ENCODE results near the gene DNASE1. TPM values are rescaled to one million over a fixed set of nuclear protein-coding genes. Genes with fewer than 3 reads are reported as not detected.

The DNASE1 gene
- total RNA-seq, 2 donors from 2014 or later, result 19.1 to 25.5 TPM

DNA sequence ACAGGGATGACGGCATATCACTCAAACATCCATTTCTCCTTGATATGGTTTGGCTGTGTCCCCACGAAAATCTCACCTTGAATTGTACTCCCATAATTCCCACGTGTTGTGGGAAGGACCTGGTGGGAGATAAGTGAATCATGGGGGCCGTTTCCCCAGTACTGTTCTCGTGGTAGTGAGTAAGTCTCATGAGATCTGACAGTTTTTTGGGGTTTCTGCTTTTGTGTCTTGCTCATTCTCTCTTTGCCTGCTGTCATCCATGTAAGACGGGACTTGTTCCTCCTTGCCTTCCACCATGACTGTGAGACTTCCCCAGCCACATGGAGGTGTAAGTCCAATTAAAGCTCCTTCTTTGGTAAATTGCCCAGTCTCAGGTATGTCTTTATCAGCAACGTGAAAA is 32.5 kb downstream of the DNASE1 start:
- no peaks in the 10 kb centered on the region for H3K9me3 Mint-ChIP-seq
- ATAC-seq (no peak), DNase-seq (ENCODE audit: low spot score) (peak; percentile 12)
- H3K27me3 Mint-ChIP-seq, result no peaks in the 10 kb centered on the region
- H3K4me3 Mint-ChIP-seq, result no peak overlapping the region
- H3K4me1 Mint-ChIP-seq (ENCODE audit: low read depth in 2 of 2), result peaks cover 7 to 8% of the 10 kb centered on the region in 2 donors
- H3K27ac Mint-ChIP-seq, result no peak overlapping the region
- peaks cover 5% of the 10 kb centered on the region for H3K36me3 Mint-ChIP-seq

DNA sequence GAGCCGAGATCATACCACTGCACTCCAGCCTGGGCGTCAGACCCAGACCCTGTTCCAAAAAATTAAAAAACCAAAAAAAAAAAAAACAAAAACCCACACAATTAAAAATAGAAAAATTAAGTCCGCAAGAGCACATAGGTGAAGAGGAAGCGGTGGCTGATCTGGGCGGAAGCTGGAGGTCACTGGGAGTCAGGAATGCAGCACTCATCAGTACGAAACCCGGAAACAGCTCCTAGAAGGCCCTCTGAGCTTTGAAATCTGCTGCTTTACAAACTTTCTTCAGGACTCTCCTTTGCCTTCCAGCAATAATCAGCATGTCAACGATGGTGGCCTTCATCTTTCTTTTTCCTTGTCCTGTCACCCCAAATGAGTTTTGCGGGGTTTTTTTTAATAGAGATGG is 33.3 kb downstream of the DNASE1 start:
- ATAC-seq, result no peak
- Mint-ChIP-seq H3K27ac (no peak overlapping the region), H3K4me1 (ENCODE audit: low read depth in 2 of 2) (peaks cover 7 to 8% of the 10 kb centered on the region in 2 donors), H3K27me3 (no peaks in the 10 kb centered on the region), H3K9me3 (no peaks in the 10 kb centered on the region), H3K36me3 (peaks cover 5% of the 10 kb centered on the region), H3K4me3 (no peak overlapping the region)
- peak; percentile 5 for DNase-seq (ENCODE audit: low spot score)

DNA sequence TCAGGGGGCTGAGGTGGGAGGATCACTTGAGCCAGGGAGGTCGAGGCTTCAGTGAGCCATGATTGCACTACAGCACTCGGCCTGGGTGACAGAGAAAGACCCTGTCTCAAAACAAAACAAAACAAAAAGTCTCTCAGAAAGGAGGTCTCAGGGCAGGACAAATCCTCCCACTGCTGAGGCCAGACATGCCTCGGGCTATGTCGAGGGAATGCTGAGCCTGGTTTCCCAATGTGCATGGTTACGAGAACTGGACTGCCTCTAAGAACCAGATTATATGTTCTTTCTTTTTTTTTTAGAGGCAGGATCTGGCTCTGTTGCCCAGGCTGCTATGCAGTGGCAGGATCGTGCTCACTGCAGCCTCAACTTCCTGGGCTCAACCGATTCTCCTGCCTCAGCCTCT is 35.2 kb downstream of the DNASE1 start:
- no peak overlapping the region for H3K27ac Mint-ChIP-seq
- no peaks in the 10 kb centered on the region for H3K9me3 Mint-ChIP-seq
- H3K4me3 Mint-ChIP-seq, result no peak overlapping the region
- ATAC-seq (no peak), DNase-seq (ENCODE audit: low spot score) (peak; percentile 25)
- H3K4me1 Mint-ChIP-seq (ENCODE audit: low read depth in 2 of 2), result peaks cover 7 to 8% of the 10 kb centered on the region in 2 donors
- H3K36me3 Mint-ChIP-seq, result peaks cover 5% of the 10 kb centered on the region
- no peaks in the 10 kb centered on the region for H3K27me3 Mint-ChIP-seq

DNA sequence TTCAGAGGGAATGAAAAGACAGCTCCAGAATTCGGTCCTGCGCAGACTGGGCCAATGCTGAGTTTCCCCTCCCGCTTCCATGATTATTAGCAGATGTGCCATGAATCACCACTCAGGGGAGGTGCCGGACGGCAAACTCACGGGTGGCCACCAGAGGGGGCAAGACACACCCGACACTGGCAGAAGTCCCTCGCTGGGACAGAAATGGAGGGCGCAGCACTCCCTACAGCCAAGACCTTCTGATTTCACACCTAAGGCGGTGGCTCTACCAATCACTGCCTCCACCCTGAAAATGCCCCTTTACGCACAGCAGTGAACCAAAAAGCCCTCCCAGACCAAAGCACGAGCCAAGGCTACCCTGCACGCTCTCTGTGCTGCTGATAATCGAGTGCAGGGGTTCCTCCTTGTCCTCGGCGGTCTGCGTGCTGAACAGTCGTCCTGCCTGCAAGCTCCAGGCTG is 36.0 kb downstream of the DNASE1 start:
- peak overlapping the region; percentile 71 for H3K4me3 Mint-ChIP-seq
- peaks cover 5% of the 10 kb centered on the region for H3K36me3 Mint-ChIP-seq
- ATAC-seq (peak; percentile 89 to 93), DNase-seq (ENCODE audit: low spot score) (peak; percentile 91)
- no peaks in the 10 kb centered on the region for H3K27me3 Mint-ChIP-seq
- H3K9me3 Mint-ChIP-seq, result no peaks in the 10 kb centered on the region
- H3K27ac Mint-ChIP-seq, result peak overlapping the region; percentile 62 to 83
- H3K4me1 Mint-ChIP-seq (ENCODE audit: low read depth in 2 of 2), result peaks cover 7 to 8% of the 10 kb centered on the region in 2 donors

DNA sequence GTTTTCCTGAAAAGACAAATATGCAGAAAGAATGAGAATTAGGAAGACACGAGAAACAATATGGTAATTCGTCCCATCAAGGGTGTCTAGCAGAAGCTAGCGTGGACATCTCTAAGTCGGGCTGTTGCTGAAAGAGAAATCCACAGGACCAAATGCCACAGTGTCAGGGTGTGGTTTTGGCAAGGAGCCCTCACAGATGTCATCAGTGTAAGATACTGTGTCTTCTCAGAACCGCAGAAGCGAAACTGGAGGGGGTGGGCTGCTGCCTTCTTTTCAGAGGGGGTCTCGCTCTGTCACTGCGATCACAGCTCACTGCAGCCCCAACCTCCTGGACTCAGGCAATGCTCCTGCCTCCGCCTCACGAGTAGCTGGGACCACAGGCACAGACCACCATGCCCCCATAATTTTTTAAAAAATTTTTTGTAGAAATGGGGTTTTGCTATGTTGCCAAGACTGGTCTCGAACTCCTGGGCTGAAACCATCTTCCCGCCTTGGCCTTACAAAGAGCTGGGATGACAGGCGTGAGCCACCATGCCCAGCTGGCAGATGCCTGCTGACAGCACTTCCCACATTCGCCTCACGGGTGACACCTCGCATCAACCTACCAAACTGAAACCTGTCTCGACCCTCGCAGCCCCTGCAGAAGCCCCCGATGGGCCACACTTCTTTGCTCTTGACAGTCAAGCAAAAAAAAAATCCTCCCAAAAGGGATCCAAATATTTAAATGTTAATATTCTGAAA is 36.7 kb downstream of the DNASE1 start:
- Mint-ChIP-seq H3K4me3 (peak overlapping the region; percentile 71), H3K27ac (peak overlapping the region; percentile 62 to 83), H3K27me3 (no peaks in the 10 kb centered on the region), H3K36me3 (peaks cover 5% of the 10 kb centered on the region), H3K4me1 (ENCODE audit: low read depth in 2 of 2) (peaks cover 7 to 8% of the 10 kb centered on the region in 2 donors), H3K9me3 (no peaks in the 10 kb centered on the region)
- ATAC-seq (peak in 1 of 2 donors; percentile 62), DNase-seq (ENCODE audit: low spot score) (peak; percentile 59)

DNA sequence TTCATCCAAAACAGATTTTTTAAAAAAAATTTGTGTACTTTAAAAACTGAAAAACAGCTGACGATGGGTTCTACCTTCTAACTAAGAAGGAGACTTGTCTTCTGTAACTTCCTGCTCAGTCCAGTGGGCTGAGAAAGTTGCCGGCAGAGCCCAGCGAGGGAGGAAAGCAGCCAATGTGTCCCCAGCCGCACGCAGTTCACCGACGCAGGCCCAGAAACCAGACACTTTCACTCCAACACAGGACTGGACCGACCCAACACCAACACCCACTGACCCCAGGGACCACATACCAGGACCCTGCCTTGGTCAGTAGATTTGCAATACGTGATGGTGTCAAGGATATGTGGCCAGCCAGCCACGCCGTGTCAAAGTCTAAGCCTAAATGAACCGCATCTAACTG is 37.3 kb downstream of the DNASE1 start:
- peaks cover 5% of the 10 kb centered on the region for H3K36me3 Mint-ChIP-seq
- H3K4me1 Mint-ChIP-seq (ENCODE audit: low read depth in 2 of 2), result peaks cover 7 to 8% of the 10 kb centered on the region in 2 donors
- H3K9me3 Mint-ChIP-seq, result no peaks in the 10 kb centered on the region
- DNase-seq (ENCODE audit: low spot score) (peak; percentile 12), ATAC-seq (no peak)
- no peak overlapping the region for H3K27ac Mint-ChIP-seq
- no peak overlapping the region for H3K4me3 Mint-ChIP-seq
- no peaks in the 10 kb centered on the region for H3K27me3 Mint-ChIP-seq

DNA sequence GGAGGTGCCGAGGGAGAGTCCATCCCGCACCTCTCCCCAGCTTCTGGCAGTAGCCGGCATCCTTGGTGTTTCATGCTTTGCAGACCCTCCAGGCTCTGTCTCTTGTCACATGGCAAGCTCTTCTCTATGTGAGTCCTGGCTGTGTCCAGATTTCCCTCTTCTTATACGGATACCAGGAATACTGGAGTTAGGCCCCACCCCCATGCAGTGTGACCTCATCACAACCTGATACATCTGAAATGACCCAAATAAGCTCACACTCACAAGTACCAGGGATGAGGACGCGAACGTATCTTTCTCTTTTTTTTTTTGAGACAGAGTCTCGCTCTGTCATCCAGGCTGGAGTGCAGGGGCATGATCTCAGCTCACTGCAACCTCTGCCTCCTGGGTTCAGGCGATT is 39.6 kb downstream of the DNASE1 start:
- H3K27ac Mint-ChIP-seq, result no peak overlapping the region
- no peak for ATAC-seq
- no peaks in the 10 kb centered on the region for H3K9me3 Mint-ChIP-seq

DNA sequence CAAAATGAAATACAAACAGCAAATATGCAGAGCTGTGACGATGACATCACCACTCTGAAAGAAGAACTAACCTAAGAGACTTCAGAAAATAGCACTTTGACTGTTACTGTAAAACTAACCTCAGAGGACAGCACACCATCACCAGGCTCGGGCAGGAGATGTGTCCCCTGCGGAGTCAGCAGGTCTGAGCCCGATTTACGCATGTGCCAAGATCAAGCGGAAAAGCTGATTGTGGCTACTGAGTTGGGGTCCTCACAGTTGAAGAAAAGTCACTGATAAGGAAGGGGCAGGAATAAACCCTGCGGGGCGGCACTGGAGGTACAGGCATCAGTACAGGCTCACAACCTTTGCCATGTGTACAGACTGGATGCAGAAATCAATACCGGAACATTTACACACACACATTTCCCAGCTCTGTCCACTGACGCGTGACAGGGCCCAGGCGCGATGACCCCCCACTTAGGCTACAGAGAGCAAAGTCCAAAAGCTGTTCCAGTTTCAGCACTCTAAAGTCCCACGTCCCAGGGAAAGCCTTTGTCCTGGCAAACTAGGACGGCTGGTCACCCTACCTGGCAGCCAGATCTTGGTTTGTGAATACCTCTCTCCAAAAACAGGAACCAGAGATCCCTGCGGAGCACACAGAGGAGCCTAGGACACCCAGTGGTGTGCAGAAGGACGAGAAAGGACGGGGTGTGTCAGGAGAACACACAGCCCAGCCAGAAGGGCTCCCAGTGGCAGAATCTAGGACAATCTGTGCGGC is 41.3 kb downstream of the DNASE1 start:
- DNase-seq (ENCODE audit: low spot score), result peak; percentile 29
- no peak overlapping the region for H3K27ac Mint-ChIP-seq
- no peaks in the 10 kb centered on the region for H3K36me3 Mint-ChIP-seq
- no peak overlapping the region for H3K4me3 Mint-ChIP-seq
- no peaks in the 10 kb centered on the region for H3K27me3 Mint-ChIP-seq
- H3K4me1 Mint-ChIP-seq (ENCODE audit: low read depth in 2 of 2), result peaks cover 1 to 2% of the 10 kb centered on the region in 2 donors
- ATAC-seq, result no peak
- H3K9me3 Mint-ChIP-seq, result no peaks in the 10 kb centered on the region

More for the DNA sequence above, 39.6 kb downstream of the DNASE1 start:
- peak; percentile 18 for DNase-seq (ENCODE audit: low spot score)
- Mint-ChIP-seq H3K4me1 (ENCODE audit: low read depth in 2 of 2) (peaks cover 7 to 8% of the 10 kb centered on the region in 2 donors), H3K4me3 (no peak overlapping the region), H3K27me3 (no peaks in the 10 kb centered on the region), H3K36me3 (no peaks in the 10 kb centered on the region)

DNA sequence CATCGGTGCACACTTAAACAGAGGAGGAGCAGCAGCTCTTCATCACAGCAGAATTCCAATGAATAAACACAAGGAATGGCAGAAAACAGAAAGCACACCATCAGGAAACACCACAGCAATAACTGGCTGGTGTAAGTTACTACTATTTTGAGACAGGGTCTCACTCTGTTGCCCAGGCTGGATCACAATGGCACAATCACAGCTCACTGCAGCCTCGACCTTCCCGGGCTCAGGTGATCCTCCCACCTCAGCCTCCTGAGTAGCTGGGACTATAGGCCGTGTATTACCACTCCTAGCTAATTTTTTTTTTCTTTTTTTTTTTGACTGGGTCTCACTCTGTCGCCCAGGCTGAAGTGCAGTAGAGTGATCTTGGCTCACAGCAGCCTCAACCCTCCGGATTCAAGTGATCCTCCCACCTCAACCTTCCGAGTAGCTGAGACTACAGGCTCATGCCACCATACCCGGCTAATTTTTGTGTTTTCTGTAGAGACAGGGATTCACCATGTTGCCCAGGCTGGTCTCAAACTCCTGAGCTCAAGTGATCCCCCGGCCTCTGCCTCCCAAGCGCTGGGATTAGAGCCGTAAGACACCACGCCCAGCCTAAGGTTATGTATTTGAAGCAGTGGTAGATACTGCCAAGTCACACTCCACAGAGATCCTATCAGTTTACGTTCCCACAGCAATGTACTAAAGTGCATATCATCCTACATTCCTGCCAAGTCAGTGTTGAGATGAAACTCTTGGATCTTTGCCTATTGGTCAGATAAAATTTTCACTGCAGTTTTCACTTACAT is 42.1 kb downstream of the DNASE1 start:
- Mint-ChIP-seq H3K36me3 (no peaks in the 10 kb centered on the region), H3K4me3 (no peak overlapping the region), H3K27ac (no peak overlapping the region), H3K9me3 (no peaks in the 10 kb centered on the region), H3K27me3 (no peaks in the 10 kb centered on the region), H3K4me1 (ENCODE audit: low read depth in 2 of 2) (no peaks in the 10 kb centered on the region)
- ATAC-seq (no peak), DNase-seq (ENCODE audit: low spot score) (no peak)

DNA sequence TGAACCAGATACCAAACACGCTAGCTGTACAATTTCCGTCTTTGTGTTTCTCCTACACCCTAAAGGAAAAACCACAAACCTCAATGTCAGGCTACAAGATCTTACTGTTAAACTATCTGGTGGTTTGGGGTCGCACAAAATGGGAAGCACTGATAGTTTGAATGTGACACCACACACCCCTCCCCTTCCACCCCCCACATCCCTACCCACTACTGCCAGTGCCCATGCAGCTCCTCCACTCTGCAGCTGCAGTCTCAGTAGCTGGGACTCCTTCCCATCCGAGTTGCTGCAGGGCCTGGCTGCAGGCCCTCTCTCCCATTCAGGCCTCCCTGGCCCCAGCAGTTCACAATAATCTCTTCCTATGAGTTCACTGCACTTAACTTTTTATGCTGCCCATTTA is 44.5 kb downstream of the DNASE1 start:
- H3K9me3 Mint-ChIP-seq, result no peaks in the 10 kb centered on the region
- ATAC-seq, result no peak
- no peaks in the 10 kb centered on the region for H3K4me1 Mint-ChIP-seq (ENCODE audit: low read depth in 2 of 2)
- H3K4me3 Mint-ChIP-seq, result no peak overlapping the region
- no peak overlapping the region for H3K27ac Mint-ChIP-seq
- H3K27me3 Mint-ChIP-seq, result no peaks in the 10 kb centered on the region
- H3K36me3 Mint-ChIP-seq, result no peaks in the 10 kb centered on the region
- DNase-seq (ENCODE audit: low spot score), result no peak

DNA sequence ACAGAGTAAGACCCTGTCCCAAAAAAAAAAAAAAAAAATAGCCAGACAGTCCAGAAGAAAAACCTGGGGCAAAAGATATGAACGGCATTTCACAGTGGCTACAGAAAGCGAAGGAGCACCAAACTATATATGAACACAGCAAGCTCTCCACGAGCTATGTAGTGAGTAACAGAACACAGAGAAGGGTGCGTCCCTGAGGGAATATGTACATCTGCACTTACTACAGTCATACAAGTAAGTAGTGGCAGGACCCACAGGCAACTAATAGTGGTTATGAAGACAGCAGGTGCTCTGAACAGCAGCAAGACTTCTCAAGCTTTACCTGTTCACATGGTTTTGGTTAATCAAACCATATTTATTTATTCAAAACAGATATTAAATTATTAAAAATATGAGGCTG is 47.0 kb downstream of the DNASE1 start:
- Mint-ChIP-seq H3K4me1 (ENCODE audit: low read depth in 2 of 2) (peaks cover 0 to 3% of the 10 kb centered on the region in 2 donors), H3K9me3 (no peaks in the 10 kb centered on the region), H3K4me3 (no peak overlapping the region), H3K36me3 (no peaks in the 10 kb centered on the region), H3K27me3 (no peaks in the 10 kb centered on the region), H3K27ac (no peak overlapping the region)
- ATAC-seq (no peak), DNase-seq (ENCODE audit: low spot score) (peak; percentile 2)

DNA sequence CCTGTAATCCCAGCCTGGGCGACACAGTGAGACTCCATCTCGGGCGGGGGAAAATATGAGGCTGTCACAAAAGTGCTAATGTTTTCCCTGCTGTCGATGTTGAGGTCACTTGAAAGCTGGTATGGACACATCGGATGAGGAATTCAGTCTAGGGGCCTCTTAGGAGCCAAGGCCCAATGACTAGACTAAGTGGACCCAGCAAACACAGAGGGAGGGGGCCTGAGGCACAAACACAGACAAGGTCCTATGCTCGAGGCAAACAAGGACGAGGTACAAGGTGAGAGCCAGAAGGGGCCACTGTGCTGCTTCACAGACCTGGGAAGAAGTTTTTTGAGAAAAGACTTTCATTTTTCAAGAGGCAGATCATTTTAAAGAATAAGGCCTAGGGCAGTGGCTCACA is 47.6 kb downstream of the DNASE1 start:
- no peaks in the 10 kb centered on the region for H3K36me3 Mint-ChIP-seq
- H3K4me3 Mint-ChIP-seq, result no peak overlapping the region
- DNase-seq (ENCODE audit: low spot score) (no peak), ATAC-seq (no peak)
- no peaks in the 10 kb centered on the region for H3K27me3 Mint-ChIP-seq
- no peaks in the 10 kb centered on the region for H3K9me3 Mint-ChIP-seq
- H3K27ac Mint-ChIP-seq, result no peak overlapping the region
- H3K4me1 Mint-ChIP-seq (ENCODE audit: low read depth in 2 of 2), result peaks cover 0 to 3% of the 10 kb centered on the region in 2 donors

DNA sequence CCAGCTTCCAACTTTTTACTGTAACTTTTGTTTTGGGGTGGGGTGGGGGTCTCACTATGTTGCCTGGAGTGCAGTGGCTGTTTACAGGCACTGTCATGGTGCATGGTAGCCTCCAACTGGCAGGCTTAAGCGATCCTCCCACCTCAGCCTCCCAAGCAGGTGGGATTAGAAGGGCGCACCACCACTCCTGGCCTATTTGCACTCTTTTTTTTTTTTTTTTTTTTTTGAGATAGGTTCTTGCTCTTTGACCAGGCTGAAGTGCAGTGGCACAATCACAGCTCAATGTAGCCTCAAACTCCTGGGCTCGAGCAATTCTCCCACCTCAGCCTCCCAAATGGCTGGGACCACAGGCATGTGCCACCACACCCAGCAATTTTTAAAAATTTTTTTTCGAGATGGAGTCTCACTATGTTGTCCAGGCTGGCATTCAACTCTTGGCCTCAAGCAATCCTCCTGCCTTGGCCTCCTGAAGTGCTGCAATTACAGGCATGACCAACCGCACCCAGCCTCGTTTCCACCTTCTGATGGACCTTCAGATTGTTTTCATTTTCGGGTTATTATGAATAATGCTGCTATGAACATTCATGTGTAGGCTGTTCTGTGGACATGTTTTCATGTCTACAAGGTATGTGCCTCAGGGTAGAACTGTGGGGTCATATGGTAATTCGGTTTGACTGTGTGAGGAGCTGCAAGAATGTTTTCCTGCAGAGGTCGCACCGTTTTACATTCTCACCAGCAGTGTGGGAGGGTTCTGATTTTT is 51.9 kb downstream of the DNASE1 start:
- Mint-ChIP-seq H3K4me3 (no peak overlapping the region), H3K27me3 (no peaks in the 10 kb centered on the region), H3K36me3 (no peaks in the 10 kb centered on the region), H3K27ac (no peak overlapping the region), H3K9me3 (no peaks in the 10 kb centered on the region), H3K4me1 (ENCODE audit: low read depth in 2 of 2) (peaks cover 0 to 3% of the 10 kb centered on the region in 2 donors)
- DNase-seq (ENCODE audit: low spot score) (no peak), ATAC-seq (no peak)
